Measurements from ENCODE around the gene P2RX1.

- TF ChIP-seq POLR2A (IDR thresholded peaks at IDR 0.05) (no peak), CTCF (IDR thresholded peaks at IDR 0.05) (no peak)
Observed at GRCh38 chr17:3870871-3871306, 45.4 kb downstream of the P2RX1 start.

Data from uterus (tissue), 2 donors.